NCI-H1930 (cell line): Measurements from ENCODE around the gene IL15RA.

ENCODE experiments used
- DNase-seq, 2 experiments: peaks; one replicate each; lab custom pipeline; 2025; lab: John Stamatoyannopoulos, UW

IL15RA gene, protein sequence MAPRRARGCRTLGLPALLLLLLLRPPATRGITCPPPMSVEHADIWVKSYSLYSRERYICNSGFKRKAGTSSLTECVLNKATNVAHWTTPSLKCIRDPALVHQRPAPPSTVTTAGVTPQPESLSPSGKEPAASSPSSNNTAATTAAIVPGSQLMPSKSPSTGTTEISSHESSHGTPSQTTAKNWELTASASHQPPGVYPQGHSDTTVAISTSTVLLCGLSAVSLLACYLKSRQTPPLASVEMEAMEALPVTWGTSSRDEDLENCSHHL

DNA sequence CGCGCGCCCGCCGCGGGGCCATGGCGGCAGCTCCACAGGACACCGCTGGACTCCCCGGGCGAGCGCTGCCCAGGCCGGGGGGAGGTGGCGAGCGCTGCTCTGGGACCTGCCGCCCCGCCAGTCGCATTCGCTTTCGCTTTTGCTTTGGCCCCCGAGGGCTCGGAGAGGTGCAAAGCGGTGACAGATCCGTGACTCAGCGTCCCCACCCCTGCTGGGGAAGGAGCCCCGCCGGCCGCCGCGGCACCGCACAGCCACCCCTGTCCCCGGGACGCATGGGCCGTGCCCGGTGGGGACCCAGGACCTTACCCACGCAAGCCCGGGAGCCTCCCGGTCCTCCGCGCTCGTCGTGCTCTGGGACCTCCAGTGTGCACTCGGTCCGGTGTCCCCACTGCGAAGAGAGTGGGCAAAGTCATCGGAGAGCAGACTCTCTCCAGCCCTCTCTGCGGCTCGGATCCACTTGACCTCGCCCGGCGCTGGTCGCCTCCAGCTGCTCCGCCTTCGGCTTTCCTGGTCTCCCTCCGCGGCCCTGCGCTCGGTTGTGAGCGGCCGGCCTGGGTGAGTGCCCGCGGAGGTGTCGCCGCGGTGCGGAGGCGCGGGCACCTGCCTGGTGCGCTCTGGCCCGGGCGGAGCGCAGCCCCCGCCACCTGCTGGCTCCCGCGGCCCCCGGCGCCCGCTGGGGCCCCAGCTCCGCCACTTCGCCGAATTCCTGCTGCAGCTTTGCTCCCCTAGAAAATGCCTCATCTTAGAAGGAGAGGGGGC, at the start of gene IL15RA:
Gene IL15RA (minus strand): TSS at position 73 of the 759 bp plus-strand sequence. CDS start 51 bp downstream, at position 22.
- no peak for DNase-seq

DNA sequence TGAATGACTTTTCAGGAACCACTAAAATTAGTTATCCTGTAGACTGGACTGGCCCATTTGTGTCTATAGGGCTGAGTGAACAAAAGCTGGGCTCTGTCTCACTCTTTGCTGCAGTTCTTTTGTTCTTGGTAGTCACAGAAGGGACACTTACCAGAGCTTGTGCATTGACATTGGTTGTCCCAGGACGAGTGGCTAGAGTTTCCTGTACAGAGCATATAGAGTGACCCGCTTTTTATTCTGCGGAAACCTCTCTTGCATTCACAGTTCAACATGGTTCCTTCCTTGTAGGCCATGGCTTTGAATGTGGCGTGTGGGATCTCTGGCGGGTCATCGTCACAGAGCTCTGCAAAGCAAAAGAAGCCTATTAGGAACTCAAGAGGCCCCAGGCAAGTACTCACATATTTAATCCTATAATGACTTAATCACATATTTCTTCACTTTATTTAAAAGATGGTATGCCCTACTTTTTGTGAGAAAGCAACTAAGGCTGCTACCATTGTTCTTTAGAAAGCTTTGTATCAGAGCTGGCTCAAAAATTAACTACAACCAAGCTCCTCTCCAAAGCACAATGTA, 48.4 kb upstream of the IL15RA start:
- DNase-seq: no peak

DNA sequence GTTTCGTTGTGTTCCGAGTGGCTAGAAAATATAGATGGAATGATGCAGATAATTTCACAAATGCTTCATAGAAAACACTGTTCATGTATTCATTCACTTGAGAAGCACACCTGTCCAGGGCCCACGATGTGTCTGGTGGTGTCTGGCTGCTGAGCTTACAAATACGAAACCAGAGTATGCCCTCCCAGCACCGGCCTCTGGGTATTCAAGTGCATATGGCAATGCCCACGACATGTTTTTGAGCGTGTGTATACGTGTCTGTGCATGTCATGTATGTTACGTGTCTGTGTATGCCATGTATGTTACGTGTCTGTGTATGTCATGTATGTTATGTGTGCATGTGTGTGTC, 47.0 kb upstream of the IL15RA start:
- no peak for DNase-seq

DNA sequence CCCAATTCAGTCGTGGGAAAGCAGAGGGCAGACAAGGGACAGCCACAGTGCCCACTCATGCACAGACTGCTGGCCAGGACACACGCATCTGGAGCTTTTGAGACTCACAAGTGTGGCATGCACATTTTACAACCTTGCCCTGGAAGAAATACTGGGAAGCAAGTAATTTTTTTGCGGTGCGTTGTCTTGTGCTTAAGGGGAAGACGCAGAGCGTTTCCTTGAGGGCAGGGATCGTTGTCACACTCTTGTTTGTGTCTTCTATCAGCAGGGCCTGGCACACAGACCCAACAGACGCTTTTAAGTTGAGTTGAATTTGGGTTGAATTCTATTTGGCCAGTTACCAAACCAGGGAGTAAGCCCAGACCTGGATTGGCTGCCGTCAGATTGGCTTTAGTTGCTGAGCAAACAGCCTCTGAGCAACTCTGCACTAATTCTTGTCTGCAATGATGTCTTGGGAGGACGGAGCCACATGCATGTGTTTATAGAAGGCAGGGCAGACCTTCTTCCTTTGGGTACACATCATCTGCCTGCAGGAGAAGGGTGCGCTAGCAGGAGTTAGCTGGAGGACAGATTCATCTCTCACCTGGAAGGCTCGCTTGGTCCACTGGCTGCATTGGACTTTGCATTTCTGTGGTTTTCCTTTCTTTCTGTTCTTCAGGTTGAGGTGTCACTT, 46.5 kb upstream of the IL15RA start:
- no peak for DNase-seq

DNA sequence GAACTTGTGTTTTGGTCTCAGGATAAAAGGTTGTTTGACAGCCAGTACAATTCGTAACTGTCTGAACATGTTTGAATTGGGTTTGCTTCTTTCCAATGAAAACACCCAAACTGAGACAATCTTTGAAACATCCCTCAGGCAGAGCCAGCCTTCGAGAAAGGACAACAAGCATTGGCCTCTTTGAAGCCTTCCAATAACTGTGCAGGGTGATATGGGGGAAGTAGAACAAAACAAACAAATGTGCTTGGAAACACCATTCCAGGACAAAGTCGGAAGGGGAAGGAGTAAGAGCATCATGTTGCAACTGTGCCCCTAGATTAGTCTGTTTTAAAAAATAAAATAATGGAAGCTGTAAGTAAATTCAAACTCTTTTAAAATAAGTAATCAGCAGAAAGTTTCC, 45.3 kb upstream of the IL15RA start:
- no peak for DNase-seq

DNA sequence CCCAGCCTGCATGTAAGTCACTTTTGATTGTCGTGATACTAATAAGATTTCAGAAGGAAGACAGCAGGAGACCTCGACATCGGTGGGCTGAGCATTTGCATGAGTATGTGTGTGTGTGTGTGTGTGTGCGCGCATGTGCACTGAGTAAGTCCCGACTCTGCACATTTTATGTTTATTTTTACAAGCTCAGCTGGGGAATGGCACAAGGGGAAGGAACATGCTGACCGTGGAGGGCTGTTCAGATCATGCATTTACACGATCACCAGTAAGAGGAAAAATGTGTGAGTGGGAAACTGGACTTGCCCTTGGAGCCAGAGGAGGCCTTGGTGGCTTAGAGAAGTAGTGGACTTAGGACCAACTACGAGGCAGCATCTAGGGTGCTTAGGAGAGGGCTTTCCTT, 43.5 kb upstream of the IL15RA start:
- no peak for DNase-seq

DNA sequence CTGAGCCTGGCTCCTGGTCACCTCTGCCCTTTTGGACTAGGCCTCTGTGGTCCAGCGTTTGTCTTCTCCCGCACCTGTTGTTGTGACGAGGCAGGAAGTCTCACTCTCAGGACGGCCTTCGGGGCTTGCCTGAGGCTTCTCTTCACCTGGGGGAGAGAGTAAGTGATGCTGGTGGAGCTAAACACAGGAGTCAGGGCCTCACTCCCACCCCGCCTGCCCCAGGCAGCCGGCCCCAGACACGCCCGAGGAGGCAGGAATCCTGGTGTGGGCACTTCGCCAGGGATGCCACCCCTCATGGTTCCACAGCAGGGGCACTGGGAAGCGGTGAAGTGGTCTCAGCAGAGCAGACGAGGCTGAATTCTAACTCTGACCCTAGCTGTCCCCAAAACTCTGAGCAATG, 42.5 kb upstream of the IL15RA start:
- no peak for DNase-seq

DNA sequence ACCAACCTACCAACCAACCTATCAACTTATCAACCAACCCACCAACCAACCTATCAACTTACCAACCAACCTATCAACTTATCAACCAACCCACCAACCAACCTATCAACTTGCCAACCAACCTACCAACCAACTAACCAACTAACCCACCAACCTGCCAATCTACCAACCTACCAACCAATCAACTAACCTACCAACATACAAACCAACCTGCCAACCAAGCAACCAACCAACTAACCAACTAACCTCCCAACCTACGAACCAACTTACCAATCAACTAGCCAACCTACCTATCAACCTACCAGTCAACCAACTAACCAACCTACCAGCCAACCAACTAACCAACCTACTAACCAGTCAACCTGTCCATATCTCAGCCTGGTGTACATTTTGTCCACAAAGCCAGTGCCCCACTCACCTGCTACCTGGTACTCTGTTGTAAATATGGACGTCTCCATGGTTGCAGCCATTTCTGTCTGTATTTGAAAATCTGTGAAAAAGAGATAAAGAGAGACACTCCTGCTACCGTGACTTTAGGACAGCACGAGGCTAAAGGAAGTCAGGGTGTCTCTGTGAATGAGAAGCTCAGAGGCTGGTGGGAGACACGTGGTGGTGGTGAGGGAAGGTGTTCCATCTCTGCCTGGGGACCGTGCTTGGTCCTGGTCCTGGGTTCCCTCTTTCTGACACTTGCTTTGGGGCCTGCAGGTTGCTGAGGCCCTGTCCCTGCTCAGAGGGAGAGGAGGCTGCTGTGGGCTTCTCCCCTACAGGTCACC, 41.9 kb upstream of the IL15RA start:
- DNase-seq: no peak

DNA sequence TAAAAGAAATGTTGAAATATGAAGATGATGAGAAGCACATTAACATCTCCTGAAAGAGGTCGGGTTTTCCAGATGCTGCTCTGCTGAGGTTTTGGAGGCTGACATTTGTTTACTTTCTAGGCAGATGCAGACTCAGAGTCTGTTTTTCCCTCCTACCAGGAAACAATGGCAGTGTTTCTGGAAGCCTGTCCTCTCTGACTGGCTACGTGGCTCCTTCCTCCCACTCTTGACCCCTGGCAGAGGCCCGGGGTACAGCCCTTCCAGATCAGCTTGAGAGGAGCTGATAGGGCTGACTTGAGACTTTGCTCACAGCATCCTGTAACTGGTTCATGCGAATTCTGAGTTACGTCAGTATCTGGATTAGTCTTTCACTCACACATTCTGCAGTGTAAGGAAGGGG, 41.1 kb upstream of the IL15RA start:
- no peak for DNase-seq

DNA sequence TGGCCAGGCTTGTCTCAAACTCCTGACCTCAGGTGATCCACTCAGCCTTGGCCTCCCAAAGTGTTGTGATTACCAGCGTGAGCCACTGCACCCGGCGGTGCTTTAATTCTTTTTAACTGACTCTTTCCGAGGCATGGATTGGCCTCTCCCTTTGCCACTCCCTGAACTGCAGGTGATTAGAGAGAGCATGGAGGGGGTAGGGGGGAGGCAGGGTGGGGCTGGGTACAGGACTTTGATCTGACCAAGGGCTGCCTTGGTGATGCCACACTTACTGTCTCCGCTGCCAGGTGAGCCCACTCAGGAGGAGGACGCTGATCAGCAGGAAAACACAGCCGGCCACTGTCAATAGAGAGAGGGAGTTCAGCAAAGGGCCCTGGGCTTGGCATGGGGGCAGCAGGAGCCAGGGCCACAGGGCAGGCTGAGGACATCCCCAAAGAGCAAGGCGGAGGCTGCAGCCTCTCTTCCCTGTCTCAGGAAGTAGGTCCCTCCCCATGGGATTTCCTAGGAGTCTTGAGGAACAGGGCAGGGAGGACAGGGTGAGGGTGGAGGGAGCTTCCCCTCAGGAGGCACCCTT, 40.5 kb upstream of the IL15RA start:
- no peak for DNase-seq

DNA sequence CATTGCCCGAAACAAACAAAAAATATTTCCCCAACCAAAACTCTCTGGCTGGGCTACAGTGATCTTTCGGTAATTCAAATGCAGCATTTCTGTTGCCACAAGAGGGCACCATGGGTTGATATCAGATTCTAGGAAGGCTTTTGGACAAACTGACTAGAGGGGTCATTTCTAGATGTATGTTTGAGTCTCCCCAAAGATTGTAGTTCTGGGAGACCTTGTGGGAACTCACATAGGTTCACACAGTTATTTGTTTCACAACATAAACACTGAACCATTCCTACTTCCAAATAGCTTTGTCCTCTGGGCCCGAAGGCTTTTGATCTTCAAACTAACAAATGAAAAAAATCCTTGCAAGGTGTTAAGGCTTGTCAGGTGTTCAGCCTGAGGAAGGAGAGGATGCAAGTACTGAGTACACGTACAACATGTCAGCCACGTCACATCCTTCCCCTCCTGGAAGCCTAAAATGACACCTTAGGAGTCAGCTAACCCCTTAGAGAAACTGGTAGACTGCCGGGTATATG, 37.0 kb upstream of the IL15RA start:
- no peak for DNase-seq

DNA sequence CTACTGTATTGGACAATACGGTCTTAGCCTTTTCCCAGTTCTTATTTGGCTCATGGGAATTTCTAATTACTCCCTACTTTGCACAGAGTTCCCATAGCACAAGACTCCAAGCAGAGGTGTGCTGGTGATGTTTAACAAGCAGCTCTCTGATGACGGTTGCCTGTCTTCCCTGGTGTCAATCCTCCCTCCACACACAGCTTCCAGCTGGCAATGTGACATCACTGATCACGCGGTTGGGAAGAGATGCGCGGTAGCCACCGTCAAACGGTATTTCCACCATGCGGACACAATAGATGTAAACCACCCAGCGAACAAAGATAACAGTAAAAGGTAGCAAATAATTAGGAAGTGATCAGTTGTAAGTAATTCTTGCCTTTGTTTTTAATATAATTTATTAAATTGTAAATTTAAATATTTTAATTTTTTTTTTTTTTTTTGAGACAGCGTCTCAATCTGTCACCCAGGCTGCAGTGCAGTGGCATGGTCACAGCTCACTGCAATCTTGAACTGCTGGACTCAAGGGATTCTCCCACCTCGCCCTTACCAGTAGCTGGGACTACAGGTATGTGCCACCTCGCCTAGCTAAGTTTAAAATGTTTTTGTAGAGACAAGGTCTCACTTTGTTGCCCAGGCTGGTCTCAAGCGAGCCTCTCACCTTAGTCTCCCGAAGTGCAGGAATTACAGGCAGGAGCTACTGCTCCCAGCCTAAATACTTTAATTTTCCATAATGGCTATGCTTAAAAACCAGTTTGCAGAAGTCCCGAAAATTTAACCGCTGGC, 36.3 kb upstream of the IL15RA start:
- DNase-seq: no peak

DNA sequence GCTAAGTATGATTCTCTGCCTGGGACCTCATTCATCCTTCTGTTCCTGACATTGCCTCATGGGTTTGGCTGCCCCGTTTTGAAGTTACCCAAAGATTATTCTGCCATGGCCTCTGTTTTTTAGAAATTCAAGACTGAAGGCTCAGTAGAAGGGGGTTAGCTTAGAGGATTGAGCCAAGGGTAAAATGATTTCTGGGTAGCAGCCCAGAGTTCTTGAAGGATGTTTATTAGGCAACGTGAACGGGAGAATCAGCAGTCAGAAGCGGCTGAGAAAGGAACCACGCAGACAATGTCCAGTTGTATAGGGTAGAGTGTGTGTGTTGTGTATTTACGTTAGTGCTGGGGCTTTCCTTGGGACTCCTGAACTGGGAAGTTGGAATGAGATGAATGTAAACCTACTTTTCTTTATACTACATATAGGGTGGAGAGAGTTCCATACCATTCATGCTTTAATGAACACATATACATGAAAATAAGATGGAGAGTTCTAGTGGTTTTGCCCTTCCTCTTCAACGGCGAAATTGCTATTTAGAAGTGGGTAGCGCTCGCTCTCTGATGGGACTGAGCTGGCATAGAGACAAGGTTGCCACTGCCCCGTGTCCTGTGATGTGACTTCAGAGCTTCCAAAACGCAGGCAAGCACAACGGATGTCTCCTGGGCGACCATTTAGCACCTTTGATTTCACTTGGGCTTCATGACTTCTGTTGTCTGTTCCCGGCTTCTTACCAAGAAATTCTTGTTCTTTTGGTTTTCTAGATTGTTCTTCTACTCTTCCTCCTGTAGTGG, 35.0 kb upstream of the IL15RA start:
- no peak for DNase-seq

DNA sequence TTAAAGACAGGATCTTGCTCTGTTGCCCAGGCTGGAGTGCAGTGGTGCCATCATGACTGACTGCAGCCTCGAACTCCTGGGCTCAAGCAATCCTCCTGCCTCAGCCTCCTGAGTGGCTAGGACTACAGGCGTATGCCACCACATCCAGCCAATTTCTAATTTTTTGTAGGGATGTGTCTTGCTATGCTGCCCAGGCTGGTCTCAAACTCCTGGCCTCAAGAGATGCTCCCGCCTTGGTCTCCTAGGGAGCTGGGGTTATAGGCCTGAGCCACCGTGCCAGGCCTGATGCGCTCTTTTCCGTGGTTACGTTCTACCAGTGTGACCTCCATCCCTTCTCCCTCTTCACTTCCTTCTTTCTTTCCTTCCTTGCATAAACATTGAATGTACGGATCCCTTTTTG, 34.2 kb upstream of the IL15RA start:
- DNase-seq: no peak

DNA sequence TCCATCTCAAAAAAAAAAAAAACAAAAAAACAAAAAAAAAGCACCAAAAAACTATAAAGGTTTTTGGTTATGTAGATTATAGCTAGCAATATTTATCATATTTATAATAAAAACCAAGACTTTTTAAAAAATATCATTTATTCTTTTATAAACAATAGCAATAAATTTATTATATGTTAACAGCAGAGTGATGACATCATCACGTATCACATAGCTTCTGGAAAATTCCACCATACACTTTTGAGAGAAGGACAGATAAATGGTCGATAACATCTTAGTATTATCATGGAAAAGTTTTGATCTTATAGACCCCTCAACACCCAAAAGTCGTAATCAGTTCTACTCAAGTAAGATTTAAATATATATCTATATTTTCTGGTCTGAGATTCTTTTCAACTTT, 33.2 kb upstream of the IL15RA start:
- DNase-seq: no peak

DNA sequence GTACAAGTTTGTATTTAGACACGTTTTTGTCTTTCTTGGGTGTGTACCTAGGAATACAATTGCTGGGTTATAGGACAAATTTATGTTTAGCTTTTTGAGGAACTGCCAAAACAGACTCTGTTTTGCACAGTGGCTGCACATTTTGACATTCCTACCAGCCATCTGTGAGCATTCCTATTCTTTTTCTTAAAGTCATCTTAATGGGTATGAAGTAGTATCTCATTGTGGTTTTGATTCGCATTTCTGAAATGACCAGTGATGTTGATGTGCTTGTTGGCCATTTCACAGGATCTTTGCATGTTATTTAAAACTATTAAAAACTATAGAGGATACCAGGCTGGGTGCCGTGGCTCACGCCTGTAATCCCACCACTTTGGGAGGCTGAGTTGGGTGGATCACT, 32.6 kb upstream of the IL15RA start:
- no peak for DNase-seq

DNA sequence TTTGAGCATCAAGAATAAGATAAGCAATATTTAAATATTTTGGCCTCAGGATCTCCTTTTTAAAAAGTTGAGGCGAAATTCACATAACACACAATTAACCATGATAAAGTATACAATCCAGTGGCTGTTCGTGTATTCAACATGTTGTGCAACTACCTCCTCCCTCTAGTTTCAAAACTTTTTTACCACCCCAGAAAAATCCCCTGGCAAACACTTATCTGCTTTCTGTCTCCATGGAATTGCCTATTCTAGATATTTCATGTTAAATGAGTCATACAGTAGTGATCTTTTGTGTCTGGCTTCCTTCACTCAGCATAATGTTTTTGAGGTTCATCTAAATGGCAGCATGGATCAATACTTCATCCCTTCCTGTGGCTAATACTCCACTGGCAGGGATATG, 31.8 kb upstream of the IL15RA start:
- DNase-seq: no peak

DNA sequence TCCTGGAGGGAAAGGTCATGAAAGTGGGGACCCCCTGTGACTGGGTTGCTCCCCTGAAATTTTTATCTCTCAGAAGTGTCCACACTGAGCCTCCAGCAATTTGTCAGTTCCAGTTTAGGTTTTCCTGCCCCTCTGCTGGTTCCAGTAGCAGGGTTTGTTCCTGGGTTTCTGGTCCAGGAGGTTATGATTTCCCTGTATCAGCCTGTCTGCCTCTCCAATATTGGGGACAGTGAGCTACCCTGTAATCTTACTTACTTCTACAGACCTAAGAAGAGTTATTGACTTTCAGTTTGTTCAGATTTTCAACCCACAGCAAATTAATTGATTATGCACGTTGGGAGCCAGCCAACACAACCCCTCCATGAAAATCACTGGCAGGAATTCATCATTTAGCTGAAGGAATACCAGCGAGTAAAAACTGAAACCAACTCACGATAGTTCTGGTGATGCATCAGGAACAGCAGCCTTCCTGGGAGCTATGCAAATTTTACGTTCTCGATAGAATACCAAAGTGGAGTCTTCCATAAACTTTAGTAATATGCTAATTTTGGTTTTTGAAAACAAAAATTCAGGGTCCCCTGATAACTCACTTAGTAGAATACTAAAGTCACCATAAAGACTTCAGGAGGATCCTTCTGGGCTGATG, 31.3 kb upstream of the IL15RA start:
- DNase-seq: no peak

DNA sequence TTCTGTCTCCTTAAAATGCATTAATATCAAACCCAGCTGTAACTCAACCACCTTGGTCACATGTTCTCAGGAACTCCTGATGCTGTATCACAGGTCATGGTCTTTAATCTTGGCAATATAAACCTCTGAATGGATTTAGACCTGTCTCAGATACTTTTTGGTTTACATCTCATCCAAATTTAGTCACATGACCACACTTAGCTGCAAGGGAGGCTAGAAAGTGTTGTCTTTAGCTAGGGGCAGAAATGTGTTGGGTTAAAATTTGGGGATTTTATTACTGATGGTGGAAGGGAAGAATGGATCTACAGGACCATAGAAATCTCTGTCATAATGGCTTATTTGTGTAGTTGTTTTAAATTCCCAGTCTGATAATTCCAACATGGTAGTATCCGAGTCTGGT, 29.6 kb upstream of the IL15RA start:
- DNase-seq: no peak

DNA sequence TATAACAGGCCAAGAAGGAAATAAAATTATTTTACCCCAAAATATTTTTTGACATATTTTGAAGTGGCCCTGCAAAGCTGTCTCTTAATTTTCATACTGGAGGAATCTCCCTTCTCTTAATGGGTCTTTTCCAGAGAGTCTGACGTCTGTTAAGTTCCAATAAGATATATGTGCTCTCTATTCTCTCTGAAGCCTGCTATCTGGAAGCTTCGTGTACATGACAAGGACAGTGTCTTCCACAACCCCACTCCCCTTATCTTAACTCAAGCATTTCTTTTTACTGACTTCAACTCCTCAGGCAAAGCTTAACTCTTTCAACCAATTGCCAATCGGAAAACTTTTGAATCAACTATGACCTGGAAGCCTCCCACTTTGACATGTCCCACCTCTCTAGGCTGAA, 29.2 kb upstream of the IL15RA start:
- DNase-seq: no peak
